Peyer's patch (tissue), 4 donors: ENCODE results near the gene ADPRS. TPM values are rescaled to one million over a fixed set of nuclear protein-coding genes. Genes with fewer than 3 reads are reported as not detected.

Experiments
- DNase-seq, 3 donors: peaks; one replicate each; pipeline ENCODE4 v3.0.0-alpha.2; 2017 to 2019
- H3K27ac ChIP-seq, 4 donors: fragments of 200-600 bp; sonication (generic); one replicate each; pipeline ENCODE4 v1.5.1; 2016 to 2019
- H3K27me3 ChIP-seq, 2 donors: fragments of 200-600 bp; sonication (generic); one replicate each; pipeline ENCODE4 v1.5.1; 2019
- H3K36me3 ChIP-seq, 3 donors: fragments of 200-600 bp; sonication (generic); one replicate each; pipeline ENCODE4 v1.5.1; 2016 to 2019
- H3K4me1 ChIP-seq, 4 donors: fragments of 200-600 bp; sonication (generic); one replicate each; pipeline ENCODE4 v1.5.1; 2016 to 2019
- H3K4me3 ChIP-seq, 4 donors: fragments of 200-600 bp; sonication (generic); 1 replicate in 3 of 4; 2 replicates in 1 of 4; pipeline ENCODE4 v1.5.1; 2016 to 2019; ENCODE audit warnings: mild to moderate bottlenecking in 1 of 4
- H3K9me3 ChIP-seq, 4 donors: fragments of 200-600 bp; sonication (generic); one replicate each; pipeline ENCODE4 v1.5.1; 2016 to 2019; ENCODE audit warnings: mild to moderate bottlenecking in 1 of 4
- CTCF ChIP-seq, 6 experiments: fragments of 450-650 bp in 4 of 6; fragments of 200-600 bp in 2 of 6; sonication (generic) in 1 of 6; IDR thresholded peaks; one replicate each; pipeline ENCODE4 v1.5.1; 2017 to 2019; ENCODE audit warnings: antibody characterized with exemption in 6 of 6, mild to moderate bottlenecking in 3 of 6, moderate library complexity in 1 of 6
- POLR2A ChIP-seq, 2 donors: fragments of 450-650 bp; IDR thresholded peaks; one replicate each; pipeline ENCODE4 v1.5.1; 2017; ENCODE audit warnings: antibody characterized with exemption in 2 of 2, mild to moderate bottlenecking in 2 of 2, moderate library complexity in 2 of 2
- total RNA-seq, 4 donors: library from RNA; depleted of rRNA; stranded (reverse); fragments of >200 nt; gene quantifications; one replicate each; pipeline ENCODE4 v1.1.0, GENCODE V29; 2016

Gene ADPRS
- total RNA-seq, 4 donors from 2014 or later, result 16.5 to 50.0 (median 30.8) TPM

DNA sequence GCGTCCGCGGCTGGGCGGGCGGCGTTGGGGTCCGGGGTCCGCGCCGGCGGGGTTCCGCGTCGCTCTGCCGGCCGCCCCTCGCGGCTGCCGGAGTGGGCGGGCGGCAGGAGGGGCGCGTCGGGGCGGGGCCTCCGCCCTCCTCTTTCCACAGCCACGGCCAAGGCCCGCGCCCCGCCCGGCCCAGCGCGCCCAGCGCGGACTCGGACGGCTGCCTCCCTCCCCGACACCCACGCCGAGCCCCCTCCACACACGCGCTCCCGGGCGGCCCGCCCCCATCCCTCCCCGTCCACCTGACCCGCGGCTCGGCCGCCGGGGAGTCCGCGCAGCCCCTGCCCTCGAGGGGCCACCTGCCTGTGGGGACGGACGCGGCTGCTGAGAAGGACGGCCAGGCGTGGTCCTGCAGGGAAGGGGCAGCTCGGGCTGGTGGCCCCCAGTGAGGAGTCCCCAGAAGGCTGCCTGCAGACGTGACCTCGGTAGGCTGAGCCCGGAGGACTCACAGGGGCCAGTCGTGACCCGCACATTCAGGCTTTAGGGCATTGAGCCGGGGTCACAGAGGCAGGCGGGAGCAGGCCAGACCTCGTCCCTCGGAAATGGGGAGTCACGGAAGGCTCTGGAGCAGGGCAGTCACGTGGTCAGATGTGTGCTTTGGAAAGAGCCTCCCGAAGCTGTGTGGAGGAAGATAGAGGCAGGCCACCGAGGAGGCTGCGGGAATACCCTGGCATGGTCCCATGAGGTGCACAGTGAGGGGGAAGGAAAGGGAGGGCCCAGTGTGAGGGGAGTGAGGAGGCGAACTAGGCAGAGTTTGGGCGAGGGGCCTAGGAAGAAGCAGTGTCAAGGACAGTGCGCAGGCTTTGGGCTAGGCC is 36.7 kb downstream of the ADPRS start, which contains the start of gene COL8A2:
Gene COL8A2 (minus strand): TSS at position 94 of the 863 bp plus-strand sequence. CDS start 24,980 bp downstream, outside the sequence.
- H3K9me3 ChIP-seq, result no peaks in the 10 kb centered on the region
- peak within 1 kb of the TSS in 1 of 4 donors; percentile 49 for H3K27ac ChIP-seq
- DNase-seq, result no peak
- H3K4me3 ChIP-seq, result peak within 1 kb of the TSS; percentile 31 to 50 (median 48)
- peaks cover 0 to 7% of the 10 kb centered on the region in 2 donors for H3K27me3 ChIP-seq
- no peaks in the 10 kb centered on the region for H3K36me3 ChIP-seq
- TF ChIP-seq POLR2A (IDR thresholded peaks at IDR 0.05), result no peak
- peaks cover 0 to 5% (median 0%) of the 10 kb centered on the region in 4 donors for H3K4me1 ChIP-seq

DNA sequence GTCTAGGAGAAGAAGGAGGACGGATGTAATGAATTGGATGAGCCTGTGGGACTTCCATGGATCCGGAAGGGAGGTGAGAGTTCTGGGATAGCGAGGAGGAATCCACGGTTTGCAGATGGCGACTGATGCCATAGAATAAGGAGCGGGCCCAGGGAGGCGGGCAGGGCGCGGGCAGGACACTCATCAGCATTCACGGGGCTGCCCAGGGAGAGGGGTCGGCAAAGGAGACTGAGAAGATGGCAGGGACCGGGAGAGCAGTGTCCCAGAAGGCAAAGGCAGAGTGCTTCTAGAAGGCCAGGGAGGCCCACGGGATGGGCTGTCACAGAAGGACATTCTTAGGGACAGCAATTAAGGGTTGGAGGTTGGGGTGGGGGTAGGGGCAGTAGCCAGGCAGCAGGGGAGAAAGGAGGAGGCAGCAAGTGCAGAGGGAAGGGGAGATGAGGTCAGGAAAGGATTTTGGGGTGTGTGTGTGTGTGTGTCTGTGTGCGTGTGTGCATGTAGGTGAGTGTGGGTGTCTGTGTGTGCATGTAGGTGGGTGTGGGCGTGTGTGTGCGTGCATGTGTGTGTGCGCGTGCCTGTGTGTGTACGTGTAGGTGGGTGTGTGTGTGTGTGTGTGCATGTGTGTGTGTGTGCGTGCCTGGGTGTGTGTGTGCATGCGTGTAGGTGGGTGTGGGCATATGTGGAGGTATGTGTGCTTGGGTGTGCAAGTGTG is 37.5 kb downstream of the ADPRS start:
- no peak overlapping the region for H3K27ac ChIP-seq
- no peaks in the 10 kb centered on the region for H3K36me3 ChIP-seq
- no peaks in the 10 kb centered on the region for H3K9me3 ChIP-seq
- peaks cover 0 to 5% (median 0%) of the 10 kb centered on the region in 4 donors for H3K4me1 ChIP-seq
- TF ChIP-seq CTCF (IDR thresholded peaks at IDR 0.05) (no peak), POLR2A (IDR thresholded peaks at IDR 0.05) (no peak)
- H3K4me3 ChIP-seq, result no peak overlapping the region
- DNase-seq, result no peak
- peaks cover 0 to 7% of the 10 kb centered on the region in 2 donors for H3K27me3 ChIP-seq

DNA sequence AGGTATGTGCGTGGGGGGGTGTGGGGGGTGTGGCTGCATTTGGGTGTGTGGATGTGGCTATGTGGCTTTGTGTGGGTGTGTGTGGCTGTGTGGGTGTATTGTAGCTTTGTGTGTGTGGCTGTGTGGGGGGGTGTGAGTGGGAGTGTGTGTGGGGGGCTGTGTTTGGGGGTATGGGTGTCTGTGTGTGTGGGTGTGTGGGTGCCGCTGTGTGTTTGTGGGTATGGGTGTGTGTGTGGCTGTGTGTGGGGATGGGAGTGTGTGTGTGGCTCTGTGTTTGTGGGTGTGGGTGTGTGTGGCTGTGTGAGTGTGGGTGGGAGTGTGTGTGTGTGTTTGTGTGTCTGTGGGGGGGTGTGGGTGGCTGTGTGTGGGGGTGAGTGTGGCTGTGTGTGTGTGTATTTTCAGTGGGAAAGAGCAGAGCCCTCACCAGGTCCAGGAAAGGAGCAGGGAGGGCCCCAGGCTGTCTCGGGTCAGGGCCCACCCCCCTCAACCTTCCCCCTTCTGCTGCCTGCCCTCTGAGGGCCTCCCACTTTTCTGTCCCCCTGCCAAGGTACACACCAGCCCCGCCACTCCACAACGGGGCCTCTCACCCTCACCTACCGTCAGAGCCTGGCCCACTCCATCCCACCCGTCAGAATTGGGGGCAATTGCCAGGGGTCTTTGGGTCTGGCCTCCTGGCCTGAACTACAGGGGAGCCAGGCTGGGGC is 38.3 kb downstream of the ADPRS start:
- Histone ChIP-seq H3K27ac (no peak overlapping the region), H3K36me3 (no peaks in the 10 kb centered on the region), H3K4me1 (peaks cover 0 to 5% (median 0%) of the 10 kb centered on the region in 4 donors), H3K27me3 (peaks cover 0 to 7% of the 10 kb centered on the region in 2 donors), H3K4me3 (no peak overlapping the region), H3K9me3 (no peaks in the 10 kb centered on the region)
- TF ChIP-seq POLR2A (IDR thresholded peaks at IDR 0.05) (no peak), CTCF (IDR thresholded peaks at IDR 0.05) (no peak)
- no peak for DNase-seq

DNA sequence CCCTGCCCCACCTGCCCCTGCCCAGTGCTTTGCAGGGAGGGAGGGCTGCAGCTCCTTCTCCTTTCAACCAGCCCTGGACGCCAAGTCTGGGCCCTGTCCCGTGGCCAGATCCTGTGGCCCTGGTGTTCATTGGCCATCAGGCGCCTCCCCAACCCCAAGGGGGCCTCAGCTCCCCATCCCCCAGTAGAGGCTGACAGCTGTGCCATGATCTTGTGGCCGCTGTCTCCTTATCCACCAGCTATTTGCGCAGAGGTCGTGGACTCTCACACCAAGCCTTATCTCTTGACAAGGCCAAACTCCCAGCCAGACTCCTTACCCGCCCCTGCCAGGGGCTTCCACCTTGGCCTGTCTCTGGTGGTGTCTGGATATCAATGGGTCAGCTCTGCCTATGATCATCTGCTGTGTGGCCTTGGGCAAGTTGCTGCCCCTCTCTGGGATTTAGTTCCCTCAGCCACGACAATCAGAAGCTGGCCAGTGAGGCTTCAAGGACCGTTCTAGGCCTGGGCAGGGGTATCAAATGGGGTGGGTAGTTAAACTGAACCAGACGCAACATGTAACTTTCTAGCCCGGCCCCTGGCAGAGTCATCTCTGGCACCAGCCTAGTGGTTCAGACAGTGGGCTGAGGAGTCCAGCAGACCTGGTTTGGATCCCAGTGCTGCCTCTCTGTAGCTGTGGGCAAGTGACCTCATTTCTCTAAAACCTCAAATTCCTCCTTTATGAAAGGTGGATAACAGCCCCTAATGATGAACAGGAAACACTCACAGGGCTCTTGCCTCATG is 39.6 kb downstream of the ADPRS start:
- Histone ChIP-seq H3K9me3 (no peaks in the 10 kb centered on the region), H3K27me3 (peaks cover 0 to 7% of the 10 kb centered on the region in 2 donors), H3K4me1 (peaks cover 0 to 5% (median 0%) of the 10 kb centered on the region in 4 donors), H3K36me3 (no peaks in the 10 kb centered on the region), H3K27ac (no peak overlapping the region), H3K4me3 (no peak overlapping the region)
- TF ChIP-seq POLR2A (IDR thresholded peaks at IDR 0.05), result no peak
- TF ChIP-seq CTCF (IDR thresholded peaks at IDR 0.05), result no peak
- DNase-seq, result no peak

- no peak for DNase-seq
- H3K9me3 ChIP-seq, result no peaks in the 10 kb centered on the region
- H3K36me3 ChIP-seq, result no peaks in the 10 kb centered on the region
- H3K4me3 ChIP-seq, result no peak overlapping the region
- H3K4me1 ChIP-seq, result peaks cover 0 to 8% (median 0%) of the 10 kb centered on the region in 4 donors
- TF ChIP-seq POLR2A (IDR thresholded peaks at IDR 0.05), result no peak
- TF ChIP-seq CTCF (IDR thresholded peaks at IDR 0.05), result no peak
- no peak overlapping the region for H3K27ac ChIP-seq
- peaks cover 0 to 7% of the 10 kb centered on the region in 2 donors for H3K27me3 ChIP-seq
These were observed 40.2 kb downstream of the ADPRS start for GRCh38 chr1:36128905-36129206.
